HG03432 (cell line): Measurements from ENCODE around the gene EP400.
A peak's percentile ranks its signal among the peaks of the same experiment; 100 is the strongest.

Source experiments
- ATAC-seq: cut with Tn5 transposase; IDR thresholded peaks from one replicate; pipeline ENCODE4 v1.9.1; 2021; ENCODE audit warnings: mild to moderate bottlenecking, moderate library complexity; ENCODE audit not compliant: unreplicated experiment

The EP400 gene

GRCh38 chr12:132064631-132065030 lies 114.9 kb downstream of the EP400 start:
- no peak for ATAC-seq

DNA sequence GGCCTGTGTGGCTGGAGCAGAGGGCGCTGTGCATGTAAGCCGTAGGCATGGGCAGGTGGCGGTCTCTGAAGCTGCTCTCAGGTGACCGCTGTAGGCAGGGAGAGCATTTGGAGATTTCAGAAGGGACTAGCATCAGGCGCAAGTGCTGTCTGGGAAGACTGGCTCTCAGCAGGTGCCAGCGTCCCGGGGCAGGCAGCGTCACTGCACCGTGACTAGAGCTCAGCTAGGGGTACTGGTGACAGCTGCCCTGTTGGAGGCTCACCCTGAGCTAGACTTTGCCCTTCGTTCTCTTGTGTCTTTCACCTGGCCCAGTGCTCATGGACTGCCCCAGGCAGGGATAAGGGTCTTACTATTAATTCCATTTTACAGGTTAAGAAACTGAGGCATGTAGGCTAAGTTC lies 115.5 kb downstream of the EP400 start:
- no peak for ATAC-seq

DNA sequence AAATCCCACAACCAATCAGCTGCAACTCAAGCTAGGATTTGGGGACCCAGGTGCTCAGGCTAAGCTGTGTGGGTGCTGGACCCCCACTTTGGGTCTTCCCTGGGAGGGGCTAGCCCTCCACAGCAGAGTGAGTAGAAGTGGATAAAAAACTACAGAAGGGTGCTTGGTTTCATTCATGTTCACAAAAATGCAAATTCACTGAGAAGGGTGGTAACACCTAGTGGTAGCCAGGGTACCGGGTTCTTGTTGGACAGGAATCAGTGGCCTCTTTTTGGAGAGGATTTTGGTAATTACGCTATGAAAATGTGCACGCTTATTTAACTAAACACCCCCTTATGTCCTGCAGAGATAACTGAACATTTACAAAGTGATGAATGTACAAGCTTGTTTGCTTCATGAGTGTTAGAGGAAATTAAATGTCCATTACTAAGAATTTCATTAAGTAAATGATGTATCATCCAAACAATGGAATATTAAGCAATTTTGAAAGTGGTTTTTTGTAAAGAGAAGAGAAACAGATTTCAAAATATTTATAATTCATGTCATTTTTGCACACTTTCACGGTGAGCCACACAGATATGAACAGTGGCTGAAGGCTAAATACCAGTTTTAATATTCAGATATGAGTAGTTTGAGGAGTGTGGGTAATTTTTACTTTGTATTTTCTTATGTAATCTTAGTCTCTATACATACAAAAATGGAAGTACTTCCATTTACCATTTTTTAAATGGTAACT lies 116.0 kb downstream of the EP400 start:
- ATAC-seq = peak; percentile 1

GRCh38 chr12:132066345-132066685 lies 116.6 kb downstream of the EP400 start:
- ATAC-seq = peak; percentile 33

DNA sequence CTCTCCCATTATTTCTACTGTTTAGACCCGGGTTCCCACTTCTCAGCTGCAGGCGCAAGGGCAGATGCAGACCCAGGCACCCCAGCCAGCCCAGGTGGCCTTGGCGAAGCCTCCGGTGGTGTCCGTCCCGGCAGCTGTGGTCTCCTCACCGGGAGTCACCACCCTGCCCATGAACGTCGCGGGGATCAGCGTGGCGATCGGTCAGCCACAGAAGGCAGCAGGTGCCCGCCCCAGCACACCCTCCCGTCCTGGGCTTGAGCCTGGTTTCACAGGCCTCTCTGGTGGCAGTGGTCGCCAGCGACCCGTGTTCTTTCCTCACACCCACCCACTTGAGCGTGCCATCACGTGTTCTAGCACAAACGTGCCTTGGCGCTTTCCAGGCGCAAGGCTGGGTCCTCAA lies 117.0 kb downstream of the EP400 start:
- ATAC-seq = no peak

GRCh38 chr12:132067182-132067581 lies 117.4 kb downstream of the EP400 start:
- no peak for ATAC-seq

DNA sequence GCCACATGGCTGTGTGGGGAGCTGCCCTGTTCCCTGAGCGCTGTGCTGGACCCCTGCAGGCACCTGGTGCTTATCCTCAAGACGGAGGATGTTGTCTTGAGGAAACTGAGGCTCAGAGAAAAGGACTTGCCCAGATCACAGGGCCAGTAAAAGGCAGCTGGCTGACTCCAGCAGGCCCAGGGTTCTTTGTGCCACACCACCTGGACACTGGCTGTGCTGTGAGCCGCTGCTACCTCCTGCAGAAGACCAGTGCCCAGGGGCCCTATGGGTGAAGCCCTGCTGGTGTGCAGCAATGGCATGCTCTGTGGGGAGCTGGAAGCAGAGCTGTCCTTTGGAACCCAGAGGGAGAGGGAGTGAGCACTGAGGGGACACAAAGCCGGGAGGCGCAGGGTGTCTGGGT lies 118.5 kb downstream of the EP400 start:
- ATAC-seq = no peak

DNA sequence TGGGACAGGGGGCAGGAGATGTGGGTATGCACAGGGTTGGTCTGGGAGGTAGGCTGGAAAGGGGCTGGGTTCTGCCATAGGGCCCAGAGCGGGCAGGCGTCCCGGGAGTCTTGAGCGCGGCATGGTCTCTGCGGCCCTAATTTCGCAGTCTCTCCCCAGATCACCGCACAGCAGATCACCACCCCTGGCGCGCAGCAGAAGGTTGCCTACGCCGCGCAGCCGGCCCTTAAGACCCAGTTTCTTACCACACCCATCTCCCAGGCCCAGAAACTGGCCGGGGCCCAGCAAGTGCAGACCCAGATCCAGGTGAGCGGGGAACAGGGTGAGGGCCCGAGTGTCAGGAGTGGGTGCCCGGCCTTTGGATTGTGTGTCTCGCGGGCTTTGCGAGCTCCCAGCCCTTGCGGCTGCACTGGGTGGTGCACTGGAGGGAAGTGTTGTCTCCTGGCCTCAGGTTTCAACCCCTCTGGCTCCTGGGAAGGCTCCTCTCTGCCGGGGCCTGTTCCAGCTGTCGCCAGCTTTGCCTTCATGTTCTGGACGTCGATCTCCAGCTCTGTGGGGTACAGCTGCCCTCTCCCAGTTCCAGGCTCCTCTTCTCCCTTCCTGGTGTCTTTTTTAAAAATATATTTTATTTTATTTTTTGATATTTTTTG lies 119.7 kb downstream of the EP400 start:
- ATAC-seq = no peak

DNA sequence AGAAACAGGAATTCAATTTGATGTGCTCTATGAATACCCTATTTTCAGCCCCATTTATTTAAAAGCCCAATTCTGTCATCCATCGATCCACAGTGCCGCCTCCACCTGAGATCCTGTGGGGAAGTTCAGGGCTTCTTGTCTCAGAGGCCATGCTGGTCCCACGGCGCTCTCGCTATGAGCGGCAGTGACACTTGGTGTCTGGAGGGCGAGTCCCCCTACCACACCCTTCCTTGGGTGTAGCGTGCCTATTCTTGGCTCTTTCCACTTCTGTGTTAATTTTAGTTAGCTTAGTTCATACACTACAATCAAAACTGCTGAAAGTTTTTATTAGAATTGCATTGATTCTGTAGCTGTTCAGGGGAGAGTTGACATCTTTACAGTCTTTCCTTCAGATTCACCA lies 120.6 kb downstream of the EP400 start:
- ATAC-seq = no peak

DNA sequence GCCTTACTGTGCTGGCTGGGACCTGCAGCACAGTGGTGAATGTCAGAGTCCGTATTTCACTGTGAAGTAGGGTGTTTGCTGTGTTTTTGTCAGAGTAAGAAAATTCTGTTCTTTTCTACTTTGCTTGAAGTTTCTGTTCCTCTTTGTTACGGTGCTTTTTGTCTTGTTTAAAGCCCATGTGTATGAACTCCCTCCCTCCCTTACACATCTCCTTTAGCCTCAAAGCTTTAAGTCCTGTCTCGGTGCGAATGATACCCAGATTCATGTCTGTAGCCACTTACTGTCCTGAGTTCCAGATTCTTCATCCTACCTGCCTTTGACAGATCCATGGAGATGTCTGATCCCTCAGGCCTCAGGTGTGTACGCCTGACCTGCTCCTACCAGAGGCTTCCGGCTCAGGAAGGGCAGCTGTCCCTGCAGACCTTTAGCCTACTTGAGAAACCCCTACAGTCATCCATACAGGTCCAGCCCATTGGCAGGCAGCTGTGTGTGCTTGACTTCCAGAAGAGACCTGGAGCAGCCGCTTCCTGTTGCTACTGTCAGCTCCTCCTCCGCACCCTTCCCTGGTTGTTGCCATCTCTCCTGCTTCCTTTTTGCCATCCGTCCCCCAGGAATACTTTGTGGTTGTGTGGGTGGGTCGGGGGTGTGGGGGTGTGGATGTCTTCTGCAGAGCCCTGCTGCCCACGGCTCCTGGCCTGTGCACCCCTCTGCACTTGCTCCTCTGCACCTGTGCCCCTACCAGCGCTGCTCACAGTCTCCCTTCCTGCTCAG lies 121.5 kb downstream of the EP400 start:
- peak; percentile 81 for ATAC-seq

GRCh38 chr12:132071830-132072384 lies 122.2 kb downstream of the EP400 start:
- peak; percentile 12 for ATAC-seq

DNA sequence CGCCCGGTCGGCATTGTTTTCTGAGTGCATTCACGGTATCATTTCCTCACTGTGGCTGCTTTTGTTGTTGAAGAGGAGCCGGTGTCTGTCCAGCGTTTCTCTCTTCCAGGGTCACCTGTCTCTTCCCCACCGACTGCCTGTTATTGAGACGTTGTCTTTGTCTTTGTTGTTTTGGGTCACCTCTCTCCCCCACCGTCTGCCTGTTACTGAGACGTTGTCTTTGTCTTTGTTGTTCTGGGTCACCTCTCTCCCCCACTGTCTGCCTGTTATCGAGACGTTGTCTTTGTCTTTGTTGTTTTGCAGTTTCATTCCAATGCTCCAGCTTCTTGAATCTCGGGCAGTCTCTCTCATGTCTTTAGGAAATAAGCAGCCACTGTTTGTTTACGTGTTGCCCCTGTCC lies 124.5 kb downstream of the EP400 start:
- ATAC-seq = no peak

- ATAC-seq = no peak
Observed at GRCh38 chr12:132075026-132075713, 125.4 kb downstream of the EP400 start.

DNA sequence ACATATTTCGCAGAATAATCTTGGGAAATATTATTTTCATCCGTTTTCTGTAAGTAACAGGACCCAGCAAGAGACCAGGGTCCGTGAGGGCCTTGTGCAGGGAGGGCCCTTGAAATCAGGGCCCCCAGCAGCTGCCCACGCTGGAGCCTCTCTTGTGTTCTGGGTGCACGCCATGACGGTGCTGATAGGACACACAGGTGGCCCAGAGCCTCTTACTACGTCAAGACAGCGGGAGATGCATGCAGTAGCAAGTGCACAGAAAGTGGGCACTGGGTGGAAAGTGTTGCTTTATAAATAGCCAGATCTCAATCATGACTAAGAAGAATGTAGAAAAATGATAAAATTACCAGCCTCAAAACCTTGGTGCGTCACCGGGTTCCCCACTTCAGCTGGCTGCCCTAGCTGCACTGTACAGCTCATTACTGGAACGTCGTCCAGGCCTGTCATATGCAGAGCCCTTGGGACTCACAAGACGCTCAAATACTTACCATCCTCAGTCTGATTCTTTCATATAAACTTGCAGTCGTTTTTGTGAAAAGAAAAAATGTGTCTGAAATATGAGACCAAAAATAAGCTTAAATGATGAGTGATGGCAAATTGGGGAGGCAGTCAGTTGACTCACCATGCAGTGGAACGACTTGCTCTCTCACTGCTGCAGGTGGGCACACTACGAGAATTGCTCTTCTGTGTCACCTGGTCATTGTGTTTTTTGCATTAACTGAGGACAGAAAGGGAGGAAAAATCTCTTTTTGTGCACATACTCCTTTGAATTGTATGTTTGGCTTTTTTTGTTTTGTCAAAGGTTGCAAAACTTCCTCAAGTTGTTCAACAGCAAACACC lies 126.2 kb downstream of the EP400 start:
- ATAC-seq = no peak

- no peak for ATAC-seq
Observed at GRCh38 chr12:132076711-132077110, 127.0 kb downstream of the EP400 start.

DNA sequence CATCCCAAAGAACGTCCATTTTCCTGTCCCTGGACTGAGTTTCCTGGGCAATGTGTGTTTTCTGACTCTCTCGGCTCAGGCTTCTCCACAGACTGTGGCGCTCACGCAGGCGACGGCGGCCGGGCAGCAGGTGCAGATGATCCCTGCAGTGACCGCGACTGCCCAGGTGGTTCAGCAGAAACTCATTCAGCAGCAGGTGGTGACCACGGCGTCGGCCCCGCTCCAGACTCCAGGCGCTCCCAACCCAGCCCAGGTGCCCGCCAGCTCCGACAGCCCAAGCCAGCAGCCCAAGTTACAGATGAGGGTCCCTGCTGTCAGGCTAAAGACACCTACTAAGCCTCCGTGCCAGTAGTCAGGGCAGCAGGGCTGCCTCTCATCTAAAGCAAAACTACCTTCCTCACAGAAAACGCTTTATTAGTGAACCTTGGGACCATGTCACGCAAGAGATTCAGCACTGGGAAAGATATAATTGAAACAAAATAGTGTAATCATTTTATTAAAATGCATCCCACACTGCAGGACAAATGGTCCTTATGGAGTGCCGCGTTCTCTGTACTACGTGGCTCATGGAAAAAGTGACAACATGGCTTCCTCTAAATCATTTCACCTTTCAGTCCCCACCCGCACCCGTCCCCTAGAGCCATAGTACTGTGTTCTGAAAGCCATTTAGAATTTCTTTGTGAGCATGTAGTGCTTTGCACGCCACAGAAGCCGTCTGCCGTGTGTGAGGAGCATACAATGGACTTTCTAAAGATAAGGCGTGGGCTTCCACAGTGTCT lies 127.8 kb downstream of the EP400 start:
- ATAC-seq = no peak

DNA sequence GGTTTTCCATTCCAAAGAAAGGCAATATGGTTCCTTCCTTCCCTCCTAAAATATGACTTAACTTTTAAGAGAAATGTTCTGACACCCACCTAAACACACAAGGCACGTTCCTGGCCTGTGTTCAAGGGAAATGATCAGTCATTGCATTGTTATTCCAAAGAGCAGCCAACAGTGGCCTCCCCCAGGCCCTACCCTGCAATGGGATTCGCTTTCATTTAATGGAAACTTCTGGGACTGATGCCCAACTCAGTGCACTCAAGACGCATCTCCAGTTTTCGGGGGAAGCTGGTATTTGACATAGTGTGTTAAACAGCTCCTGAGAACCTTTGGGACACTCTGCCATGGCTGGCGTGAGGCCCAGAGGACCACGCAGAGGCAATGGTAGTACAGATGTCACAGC lies 128.4 kb downstream of the EP400 start:
- no peak for ATAC-seq

- no peak for ATAC-seq
Observed at GRCh38 chr12:132079200-132079599, 129.5 kb downstream of the EP400 start.

DNA sequence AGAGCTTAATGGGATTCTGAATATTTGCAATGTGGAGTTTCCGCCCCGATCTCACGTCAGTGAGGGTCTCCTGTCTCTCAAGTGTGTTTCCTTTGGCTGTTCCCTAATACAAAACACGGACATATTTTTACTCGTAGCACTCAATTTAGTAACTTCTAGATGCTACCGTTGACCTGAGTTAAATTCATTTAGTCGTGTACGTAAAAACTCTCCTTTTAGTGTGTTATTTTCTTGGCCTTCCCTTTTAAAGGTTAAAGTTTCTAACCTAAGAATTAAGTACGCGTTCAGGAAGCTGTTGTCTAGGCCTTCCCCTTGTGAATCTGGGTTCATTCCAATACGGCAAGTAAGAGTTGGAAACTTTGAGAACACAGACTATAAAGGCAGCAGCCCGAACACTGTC lies 130.0 kb downstream of the EP400 start:
- no peak for ATAC-seq
